ENCODE results near the gene FANCE. TPM values are rescaled to one million over a fixed set of nuclear protein-coding genes. Genes with fewer than 3 reads are reported as not detected.

The FANCE gene
- total RNA-seq, 2 donors from 2014 or later, result 4.9 to 9.2 TPM

GRCh38 chr6:35485402-35485877 is 33.3 kb downstream of the FANCE start:
- Histone ChIP-seq H3K9me3 (no peaks in the 10 kb centered on the region), H3K4me3 (no peak overlapping the region), H3K27ac (peak overlapping the region in 2 of 4 donors; percentile 14 to 51), H3K36me3 (replicated peaks in 1 of 2; ENCODE audit: insufficient read depth in 1 of 2, low read depth in 2 of 2) (no peaks in the 10 kb centered on the region), H3K27me3 (no peaks in the 10 kb centered on the region), H3K4me1 (peaks cover 35% of the 10 kb centered on the region)
- intact Hi-C loops (cut with DNase I), result no loop called here
- ATAC-seq, result no peak
- WGBS, 2 donors, result 62 to 82% methylated on average over 9 to 11 of the region's 11 CpGs
- no peak for TF ChIP-seq POLR2A (IDR thresholded peaks at IDR 0.05)
- no peak for TF ChIP-seq CTCF (IDR thresholded peaks at IDR 0.05)
- no peak for DNase-seq

GRCh38 chr6:35486005-35486925 is 34.1 kb downstream of the FANCE start:
- H3K4me3 ChIP-seq, result no peak overlapping the region
- H3K4me1 ChIP-seq, result peaks cover 43% of the 10 kb centered on the region
- peak in 2 of 3 donors; percentile 16 to 17 for TF ChIP-seq POLR2A (IDR thresholded peaks at IDR 0.05)
- TF ChIP-seq CTCF (IDR thresholded peaks at IDR 0.05), result no peak
- 56 to 67% methylated on average over 40 to 61 of the region's 61 CpGs for WGBS, 2 donors
- peak overlapping the region; percentile 14 to 52 (median 40) for H3K27ac ChIP-seq
- no peaks in the 10 kb centered on the region for H3K27me3 ChIP-seq
- intact Hi-C loops (cut with DNase I), result no loop called here
- DNase-seq, result peak; percentile 66 to 81 (median 74)
- H3K36me3 ChIP-seq (replicated peaks in 1 of 2; ENCODE audit: insufficient read depth in 1 of 2, low read depth in 2 of 2), result no peaks in the 10 kb centered on the region
- ATAC-seq, result peak; percentile 72
- no peaks in the 10 kb centered on the region for H3K9me3 ChIP-seq

- 53 to 76% methylated on average over 9 of the region's 9 CpGs for WGBS, 2 donors
- Histone ChIP-seq H3K36me3 (replicated peaks in 1 of 2; ENCODE audit: insufficient read depth in 1 of 2, low read depth in 2 of 2) (no peaks in the 10 kb centered on the region), H3K4me1 (peaks cover 55% of the 10 kb centered on the region), H3K27me3 (no peaks in the 10 kb centered on the region), H3K9me3 (no peaks in the 10 kb centered on the region), H3K27ac (peak overlapping the region in 3 of 4 donors; percentile 36 to 53 (median 48)), H3K4me3 (no peak overlapping the region)
- intact Hi-C loops (cut with DNase I), result no loop called here
- no peak for ATAC-seq
- peak in 1 of 4 donors; percentile 42 for DNase-seq
- TF ChIP-seq POLR2A (IDR thresholded peaks at IDR 0.05) (no peak), CTCF (IDR thresholded peaks at IDR 0.05) (no peak)
Measured at GRCh38 chr6:35487658-35488516, 35.7 kb downstream of the FANCE start.

- H3K36me3 ChIP-seq (replicated peaks in 1 of 2; ENCODE audit: insufficient read depth in 1 of 2, low read depth in 2 of 2), result no peaks in the 10 kb centered on the region
- no peaks in the 10 kb centered on the region for H3K9me3 ChIP-seq
- TF ChIP-seq CTCF (IDR thresholded peaks at IDR 0.05), result no peak
- intact Hi-C loops (cut with DNase I), result no loop called here
- DNase-seq (no peak), ATAC-seq (no peak)
- no peaks in the 10 kb centered on the region for H3K27me3 ChIP-seq
- peaks cover 55% of the 10 kb centered on the region for H3K4me1 ChIP-seq
- 84 to 85% methylated on average over 9 of the region's 9 CpGs for WGBS, 2 donors
- peak overlapping the region in 3 of 4 donors; percentile 36 to 53 (median 48) for H3K27ac ChIP-seq
- H3K4me3 ChIP-seq, result no peak overlapping the region
Measured at GRCh38 chr6:35488517-35488862, 36.4 kb downstream of the FANCE start.

Measured in body of pancreas (tissue), 4 donors.